Measurements from ENCODE around the gene CCDC88C.

Gene CCDC88C

DNA sequence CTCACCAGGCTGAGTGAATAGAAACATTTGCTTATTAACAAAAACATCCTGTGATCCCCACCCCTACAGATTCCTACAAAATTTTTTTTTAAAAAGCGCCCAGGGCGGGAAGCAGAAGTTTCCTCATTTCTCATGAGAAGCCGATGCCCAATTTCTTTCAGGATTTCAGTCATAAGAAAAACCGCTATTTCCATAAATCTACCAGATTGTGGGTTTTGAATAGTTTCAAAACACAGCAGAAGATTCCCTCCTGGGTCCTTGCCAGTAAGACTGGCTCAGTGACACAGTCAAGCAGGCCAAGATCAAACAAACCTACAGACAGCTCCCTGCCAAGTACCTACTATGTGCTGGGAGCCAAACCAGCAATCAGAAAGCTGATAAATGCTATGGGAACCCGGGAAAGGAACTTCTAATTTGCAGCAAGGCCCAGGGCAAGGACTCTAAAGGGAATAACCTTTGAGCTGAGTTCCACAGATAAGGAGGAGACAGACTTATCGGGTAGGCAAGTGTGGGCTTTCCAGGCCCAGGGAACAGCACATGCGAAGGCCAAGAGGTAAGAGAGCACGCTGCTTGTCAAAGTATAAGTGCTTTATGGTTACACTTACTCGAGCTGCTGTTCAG lies 68.7 kb downstream of the CCDC88C start:
- DNase-seq (ENCODE audit: low read depth, low spot score): no peak
- POLR2A ChIA-PET: no interaction called here
- H3K4me3 ChIP-seq (ENCODE audit: low read depth, low read length): no peak overlapping the region
- TF ChIP-seq, protein P1, sequence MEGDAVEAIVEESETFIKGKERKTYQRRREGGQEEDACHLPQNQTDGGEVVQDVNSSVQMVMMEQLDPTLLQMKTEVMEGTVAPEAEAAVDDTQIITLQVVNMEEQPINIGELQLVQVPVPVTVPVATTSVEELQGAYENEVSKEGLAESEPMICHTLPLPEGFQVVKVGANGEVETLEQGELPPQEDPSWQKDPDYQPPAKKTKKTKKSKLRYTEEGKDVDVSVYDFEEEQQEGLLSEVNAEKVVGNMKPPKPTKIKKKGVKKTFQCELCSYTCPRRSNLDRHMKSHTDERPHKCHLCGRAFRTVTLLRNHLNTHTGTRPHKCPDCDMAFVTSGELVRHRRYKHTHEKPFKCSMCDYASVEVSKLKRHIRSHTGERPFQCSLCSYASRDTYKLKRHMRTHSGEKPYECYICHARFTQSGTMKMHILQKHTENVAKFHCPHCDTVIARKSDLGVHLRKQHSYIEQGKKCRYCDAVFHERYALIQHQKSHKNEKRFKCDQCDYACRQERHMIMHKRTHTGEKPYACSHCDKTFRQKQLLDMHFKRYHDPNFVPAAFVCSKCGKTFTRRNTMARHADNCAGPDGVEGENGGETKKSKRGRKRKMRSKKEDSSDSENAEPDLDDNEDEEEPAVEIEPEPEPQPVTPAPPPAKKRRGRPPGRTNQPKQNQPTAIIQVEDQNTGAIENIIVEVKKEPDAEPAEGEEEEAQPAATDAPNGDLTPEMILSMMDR (IDR thresholded peaks at IDR 0.05; ENCODE audit: insufficient read depth, low read length, missing control alignments): no peak
- CTCF ChIA-PET: interaction anchor here (2.7 kb wide), 1 partner anchor 26 kb away, joined by 12 read pairs; no protein-coding TSS in a partner anchor

DNA sequence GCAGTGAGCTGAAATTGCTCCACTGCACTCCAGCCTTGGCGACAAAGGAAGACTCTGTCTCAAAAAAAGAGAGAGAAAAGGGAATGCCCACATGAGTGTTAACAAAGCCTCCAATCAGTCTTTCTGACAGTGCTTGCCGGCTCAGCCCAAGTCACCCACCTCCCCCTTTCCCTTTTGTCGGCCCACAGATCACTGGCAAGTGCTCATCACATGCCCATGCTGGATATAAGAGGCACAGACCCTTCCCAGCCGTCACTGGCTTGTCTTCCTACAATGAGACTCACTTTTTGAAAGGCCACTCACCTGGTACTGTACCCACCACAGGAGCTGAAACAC lies 70.8 kb downstream of the CCDC88C start:
- CTCF ChIA-PET: interaction anchor here (1.0 kb wide), 1 partner anchor 23 kb away, joined by 3 read pairs; no protein-coding TSS in a partner anchor
- TF ChIP-seq, protein P1 (IDR thresholded peaks at IDR 0.05; ENCODE audit: insufficient read depth, low read length, missing control alignments): no peak
- no peak overlapping the region for H3K4me3 ChIP-seq (ENCODE audit: low read depth, low read length)
- POLR2A ChIA-PET: no interaction called here
- no peak for DNase-seq (ENCODE audit: low read depth, low spot score)

DNA sequence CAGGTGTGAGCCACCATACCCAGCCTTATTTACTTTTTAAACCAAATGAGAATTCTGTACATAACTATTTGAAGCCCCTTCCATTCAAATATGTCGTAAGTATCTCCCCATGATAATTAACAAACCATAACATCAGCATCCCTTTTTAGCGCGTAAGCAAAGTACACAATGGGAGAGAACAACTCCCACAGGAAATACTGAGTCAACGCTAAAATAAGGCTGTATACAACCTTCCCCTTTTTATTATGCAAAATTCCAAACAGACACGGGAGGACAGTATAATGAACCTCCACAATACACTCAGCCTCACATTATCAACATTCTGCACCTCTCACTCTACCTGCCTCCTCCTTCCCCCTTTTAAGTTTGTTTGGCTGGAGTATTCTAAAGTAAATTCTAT lies 73.5 kb downstream of the CCDC88C start:
- ChIA-PET POLR2A (no interaction called here), CTCF (no interaction called here)
- TF ChIP-seq, protein P1 (IDR thresholded peaks at IDR 0.05; ENCODE audit: insufficient read depth, low read length, missing control alignments): no peak
- no peak overlapping the region for H3K4me3 ChIP-seq (ENCODE audit: low read depth, low read length)
- no peak for DNase-seq (ENCODE audit: low read depth, low spot score)

DNA sequence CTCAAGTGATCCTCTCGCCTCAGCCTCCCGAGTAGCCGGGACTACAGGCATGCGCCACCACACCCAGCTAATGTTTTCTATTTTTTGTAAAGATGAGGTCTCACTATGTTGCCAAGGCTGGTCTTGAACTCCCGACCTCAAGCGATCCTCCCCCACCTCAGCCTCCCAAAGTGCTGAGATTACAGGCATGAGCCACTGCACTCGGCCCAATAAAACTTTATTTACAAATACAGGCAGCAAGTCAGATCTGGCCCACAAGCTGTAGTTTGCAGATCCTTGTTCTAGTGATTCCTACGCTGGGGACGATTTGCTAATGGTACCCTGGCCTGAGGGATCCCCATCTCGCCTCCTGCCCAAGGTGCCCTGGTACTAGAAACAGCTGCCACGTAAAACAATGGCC lies 74.6 kb downstream of the CCDC88C start:
- no peak for DNase-seq (ENCODE audit: low read depth, low spot score)
- POLR2A ChIA-PET: no interaction called here
- TF ChIP-seq, protein P1 (IDR thresholded peaks at IDR 0.05; ENCODE audit: insufficient read depth, low read length, missing control alignments): no peak

DNA sequence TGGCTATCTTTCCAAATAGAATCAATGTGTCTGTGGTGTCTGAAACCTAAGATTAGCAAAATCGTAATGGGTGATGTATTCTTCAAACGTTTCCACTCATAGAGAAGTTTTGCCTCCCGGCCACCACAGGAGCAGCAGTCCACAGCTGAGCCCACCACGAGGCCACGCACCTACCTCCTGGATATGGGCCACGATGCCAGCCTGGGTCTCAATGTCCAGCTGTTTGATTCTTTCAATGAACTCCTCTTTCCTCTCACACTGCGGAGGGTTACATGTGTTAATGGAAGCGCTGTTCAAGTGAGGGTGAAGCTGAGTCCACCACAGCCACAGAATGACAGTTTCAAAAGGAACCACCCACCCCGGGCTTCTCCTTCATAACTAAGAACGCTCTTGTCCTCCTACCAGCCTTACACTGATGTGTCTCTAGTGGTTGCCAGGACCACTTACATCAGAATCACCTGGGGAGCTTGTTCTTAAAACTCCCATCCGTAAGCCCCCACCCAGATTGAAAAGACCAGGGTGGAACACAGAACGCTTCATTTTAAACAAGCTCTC lies 75.3 kb downstream of the CCDC88C start:
- ChIA-PET CTCF (interaction anchor here (1.0 to 9.4 kb wide), 2 partner anchors 17 to 77 kb away, joined by 3 to 81 read pairs; no protein-coding TSS in a partner anchor), POLR2A (no interaction called here)
- DNase-seq (ENCODE audit: low read depth, low spot score): no peak
- no peak overlapping the region for H3K4me3 ChIP-seq (ENCODE audit: low read depth, low read length)
- TF ChIP-seq, protein P1 (IDR thresholded peaks at IDR 0.05; ENCODE audit: insufficient read depth, low read length, missing control alignments): no peak

More for the DNA sequence above, 74.6 kb downstream of the CCDC88C start:
- no peak overlapping the region for H3K4me3 ChIP-seq (ENCODE audit: low read depth, low read length)
- CTCF ChIA-PET: interaction anchor here (9.4 kb wide), 1 partner anchor 18 kb away, joined by 81 read pairs; no protein-coding TSS in a partner anchor

DNA sequence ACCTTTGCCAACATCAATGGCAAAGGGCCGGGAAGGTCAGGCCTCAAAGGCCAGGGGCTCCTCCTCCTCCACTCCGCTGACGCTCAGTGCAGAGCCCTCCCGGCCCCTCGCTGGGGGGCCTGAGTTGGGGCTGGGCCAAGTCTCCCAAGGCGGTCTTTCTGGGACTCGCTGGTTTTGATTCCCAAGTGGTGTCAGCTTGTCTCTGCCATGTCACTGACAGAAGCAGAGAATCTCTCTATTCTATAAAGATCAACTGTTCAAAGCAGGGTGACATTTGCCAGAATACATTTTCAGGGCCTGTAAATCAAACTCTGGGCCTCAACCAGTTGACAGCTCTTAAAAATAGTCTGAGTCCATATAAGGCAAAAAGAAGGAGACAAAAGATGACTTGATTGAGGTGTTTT lies 75.9 kb downstream of the CCDC88C start:
- TF ChIP-seq, protein P1 (IDR thresholded peaks at IDR 0.05; ENCODE audit: insufficient read depth, low read length, missing control alignments): no peak
- DNase-seq (ENCODE audit: low read depth, low spot score): no peak
- CTCF ChIA-PET: interaction anchor here (1.0 to 9.4 kb wide), 2 partner anchors 17 to 78 kb away, joined by 3 to 81 read pairs; no protein-coding TSS in a partner anchor
- POLR2A ChIA-PET: no interaction called here
- no peak overlapping the region for H3K4me3 ChIP-seq (ENCODE audit: low read depth, low read length)

All from AG04449 (cell line).